ENCODE measurements around the gene ALDH2.
"Not testable (repeated sequence)": the region's sequence is repeated elsewhere in the genome, so short reads cannot be mapped to it uniquely, and the experiment has no call there.

The ALDH2 gene

GRCh38 chr12:111766608-111767361 is at the start of gene ALDH2:
Gene ALDH2, plus strand, starts transcription at chr12:111766933. Its CDS starts 50 bp downstream, at chr12:111766983.
- no peak for DNase-seq (ENCODE audit: low read depth)

GRCh38 chr12:111719316-111719715 is 47.4 kb upstream of the ALDH2 start:
- DNase-seq (ENCODE audit: low read depth) = not testable (repeated sequence)

- DNase-seq (ENCODE audit: low read depth) = no peak
Measured at GRCh38 chr12:111720457-111720856, 46.3 kb upstream of the ALDH2 start.

GRCh38 chr12:111723646-111724360 is 42.9 kb upstream of the ALDH2 start:
- not testable (repeated sequence) for DNase-seq (ENCODE audit: low read depth)

GRCh38 chr12:111728795-111729194 is 37.9 kb upstream of the ALDH2 start:
- no peak for DNase-seq (ENCODE audit: low read depth)

- no peak for DNase-seq (ENCODE audit: low read depth)
Measured at GRCh38 chr12:111730420-111730819, 36.3 kb upstream of the ALDH2 start.

- DNase-seq (ENCODE audit: low read depth) = no peak
Measured at GRCh38 chr12:111732786-111733185, 33.9 kb upstream of the ALDH2 start.

GRCh38 chr12:111733340-111733915 is 33.3 kb upstream of the ALDH2 start:
- DNase-seq (ENCODE audit: low read depth) = no peak

- not testable (repeated sequence) for DNase-seq (ENCODE audit: low read depth)
Measured at GRCh38 chr12:111739524-111739923, 27.2 kb upstream of the ALDH2 start.

GRCh38 chr12:111741235-111741812 is 25.4 kb upstream of the ALDH2 start:
- DNase-seq (ENCODE audit: low read depth) = no peak

GRCh38 chr12:111745211-111745610 is 21.5 kb upstream of the ALDH2 start:
- DNase-seq (ENCODE audit: low read depth) = no peak

GRCh38 chr12:111747333-111747732 is 19.4 kb upstream of the ALDH2 start:
- DNase-seq (ENCODE audit: low read depth) = no peak

- no peak for DNase-seq (ENCODE audit: low read depth)
Measured at GRCh38 chr12:111748151-111748672, 18.5 kb upstream of the ALDH2 start.

- no peak for DNase-seq (ENCODE audit: low read depth)
Measured at GRCh38 chr12:111748867-111749266, 17.9 kb upstream of the ALDH2 start.

GRCh38 chr12:111749391-111749790 is 17.3 kb upstream of the ALDH2 start:
- no peak for DNase-seq (ENCODE audit: low read depth)

GRCh38 chr12:111753144-111753881 is 13.4 kb upstream of the ALDH2 start:
- no peak for DNase-seq (ENCODE audit: low read depth)

GRCh38 chr12:111754671-111755070 is 12.1 kb upstream of the ALDH2 start:
- no peak for DNase-seq (ENCODE audit: low read depth)

GRCh38 chr12:111756196-111756595 is 10.5 kb upstream of the ALDH2 start:
- no peak for DNase-seq (ENCODE audit: low read depth)

- no peak for DNase-seq (ENCODE audit: low read depth)
Measured at GRCh38 chr12:111756681-111757080, 10.1 kb upstream of the ALDH2 start.

- no peak for DNase-seq (ENCODE audit: low read depth)
Measured at GRCh38 chr12:111757361-111758119, 9.2 kb upstream of the ALDH2 start.

GRCh38 chr12:111758120-111758561 is 8.6 kb upstream of the ALDH2 start:
- DNase-seq (ENCODE audit: low read depth) = no peak

Measured in HS-27A (cell line).